GM21529 (cell line): ENCODE results near the gene EXOSC10.
"Not testable (repeated sequence)": the region's sequence is repeated elsewhere in the genome, so short reads cannot be mapped to it uniquely, and the experiment has no call there.

Experiments
- ATAC-seq: cut with Tn5 transposase; IDR thresholded peaks from one replicate; pipeline ENCODE4 v1.9.1; 2021; ENCODE audit not compliant: unreplicated experiment

EXOSC10 gene

DNA sequence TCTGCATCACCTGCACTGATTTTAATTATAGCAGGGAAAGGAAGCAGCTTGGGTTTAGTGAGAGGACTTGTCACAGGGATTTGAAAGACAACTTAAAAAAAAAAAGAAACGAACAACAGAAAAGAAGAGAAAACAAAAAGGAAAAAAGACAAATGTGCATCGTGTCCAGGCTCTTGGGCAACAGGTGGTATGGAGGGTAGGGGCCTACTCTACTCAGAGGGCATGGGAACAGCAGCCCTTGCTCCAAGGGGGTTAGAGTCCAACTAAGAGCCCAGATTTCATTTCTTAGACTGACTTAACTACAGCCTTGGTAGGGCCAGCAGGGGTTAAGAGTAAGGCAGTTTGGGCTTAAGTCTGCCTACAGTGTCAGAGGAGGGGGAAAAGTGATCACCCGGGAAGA, 15.3 kb upstream of the EXOSC10 start:
- no peak for ATAC-seq

DNA sequence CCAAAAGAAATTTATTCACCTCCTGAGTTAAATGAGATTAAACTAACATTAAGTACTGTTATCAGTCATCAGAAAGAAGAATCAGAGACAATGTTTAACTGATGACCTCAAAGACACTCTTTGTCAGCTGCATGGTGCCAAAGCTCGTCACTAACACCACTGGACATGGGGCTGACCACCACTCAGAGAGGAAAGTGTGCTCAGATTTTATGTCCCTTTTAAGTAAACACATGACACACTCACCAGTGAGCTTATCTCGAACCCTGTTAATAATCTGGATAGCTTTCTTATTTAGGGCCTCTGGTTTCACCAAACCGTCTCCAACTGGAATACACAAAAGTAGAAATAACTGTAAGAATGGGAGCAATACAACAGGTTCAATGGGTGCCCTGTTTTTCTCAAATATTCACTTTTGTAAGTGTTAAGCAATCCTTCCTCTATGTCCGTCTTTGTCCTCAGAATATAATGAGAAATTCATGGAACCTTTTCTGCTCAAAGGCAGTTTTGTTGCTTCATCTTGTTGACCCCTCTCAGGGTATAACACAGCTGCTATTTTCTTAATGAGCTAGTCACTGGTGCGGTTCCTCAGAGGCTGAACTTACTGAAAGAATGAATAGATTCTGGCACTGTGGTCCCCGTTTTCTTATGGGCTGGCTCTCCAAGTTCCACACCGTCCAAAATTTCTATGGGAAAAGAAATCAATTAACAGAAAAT, 9.5 kb upstream of the EXOSC10 start:
- ATAC-seq, result no peak

DNA sequence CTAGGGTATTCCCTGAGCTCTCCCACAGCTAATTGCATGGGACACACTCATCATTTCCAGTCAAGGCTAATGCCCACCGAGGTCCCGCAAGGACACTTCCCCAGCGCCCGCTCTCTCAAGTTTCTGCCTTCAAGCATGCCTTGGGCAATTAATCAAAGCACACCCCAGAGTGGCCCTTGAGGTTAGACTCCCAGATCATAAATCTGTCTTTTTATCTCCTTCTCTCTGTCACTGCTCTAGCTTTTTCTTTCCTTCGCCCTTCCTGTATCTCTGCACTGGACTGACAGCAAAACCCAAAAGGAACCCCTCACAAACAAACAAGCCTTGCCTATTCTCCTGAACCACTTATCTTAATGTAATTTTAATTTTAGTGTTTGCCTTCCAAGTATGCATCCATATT, 7.9 kb upstream of the EXOSC10 start:
- ATAC-seq, result no peak

DNA sequence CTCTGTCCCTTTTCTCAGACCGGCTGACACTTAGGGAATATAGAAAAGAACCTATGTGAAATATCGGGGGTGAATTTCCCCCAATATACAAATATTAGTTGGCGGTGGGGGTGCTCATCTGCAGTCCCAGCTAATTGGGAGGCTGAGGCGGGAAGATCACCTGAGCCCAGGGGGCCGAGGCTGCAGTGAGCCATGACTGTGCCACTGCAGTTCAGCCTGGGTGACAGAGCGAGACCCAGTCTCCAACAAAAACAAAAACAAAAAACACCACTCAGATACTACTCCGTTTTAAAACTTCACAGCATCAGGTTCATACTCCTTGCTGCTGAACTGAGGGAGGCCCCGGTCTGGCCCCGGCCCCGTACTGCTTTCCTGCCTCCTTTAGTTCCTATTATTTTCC, 5.9 kb upstream of the EXOSC10 start:
- no peak for ATAC-seq

DNA sequence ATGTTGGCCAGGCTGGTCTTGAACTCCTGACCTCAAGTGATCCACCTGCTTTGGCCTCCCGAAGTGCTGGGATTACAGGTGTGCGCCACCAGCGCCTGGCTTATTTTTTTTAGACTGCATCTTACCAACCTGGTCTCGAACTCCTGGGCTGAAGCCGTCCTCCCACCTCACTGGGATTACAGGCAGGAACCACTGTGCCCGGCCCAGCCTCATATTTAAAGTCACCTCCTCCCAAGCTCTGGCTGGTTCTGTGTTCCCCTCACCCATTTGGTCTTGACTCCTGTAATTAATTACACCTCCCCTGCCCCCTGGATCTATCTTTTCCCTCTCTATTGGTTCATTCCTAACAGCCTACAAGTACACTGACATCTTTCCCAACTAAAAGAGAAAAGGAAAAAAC, 1.7 kb upstream of the EXOSC10 start:
- no peak for ATAC-seq

DNA sequence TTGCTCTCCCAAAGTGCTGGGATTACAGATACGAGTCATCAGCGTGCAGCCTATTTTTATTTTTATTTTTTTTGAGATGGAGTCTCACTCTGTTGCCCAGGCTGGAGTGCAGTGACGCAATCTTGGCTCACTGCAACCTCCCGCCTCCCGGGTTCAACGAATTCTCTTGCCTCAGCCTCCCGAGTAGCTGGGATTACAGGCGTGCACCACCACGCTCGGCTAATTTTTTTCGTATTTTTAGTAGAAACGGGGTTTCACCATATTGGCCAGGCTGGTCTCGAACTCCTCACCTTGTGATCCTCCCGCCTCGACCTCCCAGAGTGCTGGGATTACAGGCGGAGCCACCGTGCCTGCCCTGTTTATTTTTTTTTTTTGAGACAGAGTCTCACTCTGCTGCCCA, 1.1 kb upstream of the EXOSC10 start:
- ATAC-seq, result not testable (repeated sequence)

DNA sequence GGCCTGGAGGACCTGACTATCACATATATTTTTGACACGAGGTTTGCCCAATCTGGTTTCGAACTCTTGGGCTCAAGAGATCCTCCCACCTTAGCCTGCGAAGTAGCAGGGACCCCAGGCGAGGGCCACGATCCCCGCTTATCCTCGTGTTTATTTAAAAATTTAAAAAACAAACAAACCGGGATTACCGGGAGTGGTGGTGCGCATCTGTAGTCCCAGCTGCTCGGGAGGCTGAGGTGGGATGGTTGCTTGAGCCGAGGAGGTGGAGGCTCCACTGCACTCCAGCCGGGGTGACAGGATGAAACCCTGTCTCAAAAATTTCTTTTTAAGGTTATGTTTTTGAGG, 452 bp upstream of the EXOSC10 start:
- ATAC-seq, result no peak

DNA sequence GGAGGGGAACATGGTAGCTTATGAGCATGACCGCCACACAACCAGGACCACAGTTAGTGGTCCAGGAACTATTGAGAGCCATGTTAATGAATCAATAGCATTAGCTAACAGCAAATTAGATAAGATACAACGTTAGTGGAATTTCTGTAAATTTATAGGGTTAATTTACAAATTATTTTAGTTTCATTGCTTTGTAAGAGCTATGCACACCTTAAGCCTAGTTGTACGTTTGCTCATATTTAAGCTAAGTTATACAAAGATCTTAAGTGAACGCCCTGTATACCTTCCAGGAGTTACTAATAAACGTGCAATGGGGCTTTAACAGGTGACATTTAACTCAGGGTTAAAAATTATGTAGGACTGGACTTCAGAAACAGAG, 749 bp downstream of the EXOSC10 start:
- ATAC-seq, result no peak

DNA sequence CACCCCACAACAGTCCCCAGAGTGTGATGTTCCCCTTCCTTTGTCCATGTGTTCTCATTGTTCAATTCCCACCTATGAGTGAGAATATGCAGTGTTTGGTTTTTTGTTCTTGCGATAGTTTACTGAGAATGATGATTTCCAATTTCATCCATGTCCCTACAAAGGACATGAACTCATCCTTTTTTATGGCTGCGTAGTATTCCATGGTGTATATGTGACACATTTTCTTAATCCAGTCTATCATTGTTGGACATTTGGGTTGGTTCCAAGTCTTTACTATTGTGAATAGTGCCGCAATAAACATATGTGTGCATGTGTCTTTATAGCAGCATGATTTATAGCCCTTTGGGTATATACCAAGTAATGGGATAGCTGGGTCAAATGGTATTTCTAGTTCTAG, 15.9 kb downstream of the EXOSC10 start:
- ATAC-seq, result not testable (repeated sequence)

DNA sequence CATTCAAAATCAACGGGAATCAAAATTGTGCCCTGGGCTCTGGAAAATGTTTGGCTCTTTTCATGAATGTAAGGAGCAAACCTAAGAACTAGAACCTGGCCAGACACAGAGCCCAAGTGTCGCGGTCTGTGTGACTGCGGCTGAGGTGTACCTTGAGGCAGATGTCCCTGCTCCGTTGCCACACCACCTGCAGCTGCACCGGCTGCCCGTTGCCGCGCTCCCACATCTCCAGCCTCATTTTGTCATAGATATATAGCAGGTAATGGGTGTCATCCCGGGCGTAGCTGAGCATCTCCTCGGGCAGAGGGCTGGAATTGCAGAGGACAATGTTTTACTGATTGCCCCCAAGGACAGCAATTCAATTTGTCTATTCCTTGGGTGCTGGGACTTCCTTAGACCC, 18.7 kb downstream of the EXOSC10 start:
- ATAC-seq, result no peak

DNA sequence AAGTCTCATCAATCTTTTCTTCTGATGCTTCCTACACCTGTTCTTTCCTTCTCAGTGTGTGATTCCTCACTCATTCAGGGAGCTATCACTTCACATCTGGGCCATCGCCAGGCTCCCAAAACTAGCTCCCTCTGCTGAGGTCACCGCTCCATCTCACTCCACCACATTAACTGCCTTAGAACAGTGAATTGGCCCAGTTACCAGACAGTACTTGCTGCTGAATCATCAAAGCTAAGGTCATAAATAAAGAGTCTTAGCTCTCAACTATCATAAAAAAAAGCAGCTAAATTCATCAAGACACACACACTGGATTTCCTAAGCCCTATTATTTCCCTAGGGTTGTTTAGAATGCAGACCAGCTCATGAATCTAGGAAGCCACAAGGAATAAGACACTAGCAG, 21.0 kb downstream of the EXOSC10 start:
- no peak for ATAC-seq

DNA sequence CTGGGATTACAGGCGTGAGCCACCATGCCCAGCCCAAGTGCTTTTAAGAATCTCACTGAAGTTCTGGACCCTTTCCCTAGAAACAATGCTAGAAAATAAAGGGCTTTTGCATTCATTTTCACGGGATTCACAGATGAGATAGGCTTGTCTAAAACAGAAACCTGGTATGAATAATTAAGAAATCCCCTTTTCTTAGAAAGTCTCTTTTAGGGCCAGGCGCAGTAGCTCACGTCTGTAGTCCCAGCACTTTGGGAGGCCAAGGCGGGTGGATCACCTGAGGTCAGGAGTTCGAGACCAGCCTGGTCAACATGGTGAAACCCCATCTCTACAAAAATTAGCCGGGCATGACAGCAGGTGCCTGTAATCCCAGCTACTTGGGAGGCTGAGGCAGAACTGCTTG, 26.3 kb downstream of the EXOSC10 start:
- ATAC-seq, result not testable (repeated sequence)

DNA sequence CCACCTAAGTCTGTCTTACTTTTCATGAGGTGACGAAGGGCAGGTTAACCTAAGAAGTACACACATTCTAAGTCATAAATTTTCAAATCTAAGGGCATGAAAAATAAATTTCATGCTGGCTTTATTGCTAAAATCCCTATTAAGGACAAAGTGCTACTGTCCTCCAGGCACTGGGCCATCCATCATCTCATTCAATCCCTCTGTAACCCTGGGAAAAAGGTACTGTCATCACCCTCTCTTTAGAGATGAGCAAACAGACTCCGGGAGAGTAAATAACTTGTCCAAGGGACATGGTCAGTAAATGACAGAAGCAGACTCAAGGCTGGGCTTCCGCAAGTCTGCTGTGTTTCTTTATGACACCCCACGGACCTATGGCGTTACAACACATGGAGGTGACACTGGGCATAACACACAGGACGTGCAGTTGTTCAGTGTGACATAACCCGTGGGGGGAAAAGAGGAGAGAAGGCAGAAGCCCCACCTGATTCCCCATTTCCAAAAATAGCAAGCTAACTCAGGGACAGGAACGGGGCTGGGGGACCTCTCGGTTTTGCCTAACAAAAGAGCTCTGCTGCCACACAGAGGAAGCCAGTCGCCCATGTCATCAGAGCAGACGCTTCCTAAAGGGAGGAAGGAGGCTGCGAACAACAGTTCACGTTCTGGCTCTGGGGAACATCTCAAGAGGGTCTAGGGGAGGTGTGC, 27.3 kb downstream of the EXOSC10 start:
- ATAC-seq, result no peak

DNA sequence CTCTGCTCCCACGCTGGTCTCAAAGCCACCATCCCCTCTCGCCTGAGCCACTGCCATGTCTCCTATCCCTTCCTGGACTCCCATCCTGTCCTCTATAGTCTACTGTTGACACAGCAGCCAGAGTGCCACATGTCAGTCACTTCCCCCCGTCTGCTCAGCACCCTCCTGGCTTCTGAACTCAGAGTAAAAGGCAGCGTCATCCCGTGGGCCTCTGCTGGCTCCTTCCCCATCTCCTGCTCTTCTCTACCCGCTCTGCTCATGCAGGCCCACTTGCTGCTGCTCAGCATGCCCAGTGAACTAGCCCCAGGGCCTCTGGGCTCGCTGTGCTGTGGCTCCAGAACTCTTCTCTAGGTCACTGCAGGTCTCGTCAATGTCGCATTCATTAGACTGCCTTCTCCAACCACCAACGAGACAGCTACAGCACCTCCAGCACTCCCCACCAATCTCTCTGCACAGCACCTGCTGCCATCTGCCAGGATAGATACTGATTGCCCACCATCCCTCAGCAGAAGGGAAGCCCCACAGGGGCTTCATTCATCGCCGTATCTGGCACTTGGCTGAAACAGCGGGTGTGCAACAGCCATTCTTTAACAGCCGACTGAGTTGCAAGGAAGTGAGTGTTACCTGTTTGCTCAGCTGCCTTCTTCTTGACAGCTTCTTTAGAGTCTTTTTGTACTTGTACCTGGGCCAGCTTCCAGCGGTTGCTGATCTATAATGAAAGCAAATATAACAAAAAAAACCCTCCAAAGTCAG, 28.0 kb downstream of the EXOSC10 start:
- no peak for ATAC-seq

DNA sequence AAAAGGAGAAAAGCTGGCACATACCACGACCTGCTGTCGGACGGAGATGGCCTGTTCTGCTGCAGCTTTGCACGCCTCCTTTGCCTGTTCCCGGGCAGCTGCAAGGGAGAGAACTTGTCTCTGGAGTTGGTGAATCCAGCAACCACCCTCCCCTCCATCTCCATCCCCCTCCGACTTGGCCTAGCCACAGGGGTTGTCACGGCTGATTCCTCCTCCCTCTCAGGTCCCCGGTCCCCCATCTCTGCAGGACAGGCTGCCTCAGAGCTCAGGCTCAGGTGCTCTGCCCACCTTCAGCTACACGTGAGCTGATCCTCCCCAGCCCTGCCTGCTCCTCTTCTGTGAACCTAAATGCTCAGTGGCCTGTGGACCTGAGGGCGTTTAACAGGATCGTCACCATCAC, 28.8 kb downstream of the EXOSC10 start:
- no peak for ATAC-seq

DNA sequence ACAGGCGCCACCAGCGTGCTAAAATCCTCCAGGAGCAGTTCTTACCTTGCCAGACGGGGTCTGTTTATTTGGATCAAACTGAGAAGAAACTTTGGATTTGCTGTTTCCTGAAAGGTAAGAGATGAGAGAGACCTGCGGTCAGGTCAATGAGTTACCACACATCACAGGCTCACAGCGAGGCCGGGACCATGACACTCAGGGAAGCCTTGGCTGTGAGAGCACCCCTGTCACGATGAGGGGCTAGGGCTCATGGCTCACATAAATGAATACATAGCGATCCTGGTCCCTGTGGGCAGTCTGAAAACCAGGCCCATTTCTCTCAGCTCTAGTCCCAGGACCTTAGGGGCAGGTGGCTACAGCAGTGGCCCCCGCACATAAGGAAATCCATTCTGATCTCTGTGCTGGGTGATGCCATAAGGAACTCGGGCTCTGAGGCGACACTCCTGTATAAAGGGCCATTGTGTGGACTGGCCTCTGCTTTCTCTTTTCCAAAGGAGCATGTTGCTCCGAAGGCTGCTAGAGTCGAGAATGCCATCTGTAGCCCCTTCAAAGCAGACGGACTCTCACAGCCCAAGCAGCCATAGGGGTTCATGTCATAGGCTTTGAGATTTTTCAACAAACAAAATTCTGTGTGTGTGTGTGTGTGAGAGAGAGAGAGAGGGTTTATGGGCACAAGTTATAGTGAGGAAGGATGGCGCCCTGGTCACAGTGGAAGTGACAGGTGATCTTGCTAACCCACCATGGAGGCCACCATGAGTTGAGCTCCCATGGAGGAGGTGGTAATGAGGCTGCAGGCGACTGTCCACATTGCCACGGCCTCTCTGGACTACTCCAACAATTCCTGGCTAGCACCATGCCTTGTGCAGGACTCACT, 30.8 kb downstream of the EXOSC10 start:
- no peak for ATAC-seq

DNA sequence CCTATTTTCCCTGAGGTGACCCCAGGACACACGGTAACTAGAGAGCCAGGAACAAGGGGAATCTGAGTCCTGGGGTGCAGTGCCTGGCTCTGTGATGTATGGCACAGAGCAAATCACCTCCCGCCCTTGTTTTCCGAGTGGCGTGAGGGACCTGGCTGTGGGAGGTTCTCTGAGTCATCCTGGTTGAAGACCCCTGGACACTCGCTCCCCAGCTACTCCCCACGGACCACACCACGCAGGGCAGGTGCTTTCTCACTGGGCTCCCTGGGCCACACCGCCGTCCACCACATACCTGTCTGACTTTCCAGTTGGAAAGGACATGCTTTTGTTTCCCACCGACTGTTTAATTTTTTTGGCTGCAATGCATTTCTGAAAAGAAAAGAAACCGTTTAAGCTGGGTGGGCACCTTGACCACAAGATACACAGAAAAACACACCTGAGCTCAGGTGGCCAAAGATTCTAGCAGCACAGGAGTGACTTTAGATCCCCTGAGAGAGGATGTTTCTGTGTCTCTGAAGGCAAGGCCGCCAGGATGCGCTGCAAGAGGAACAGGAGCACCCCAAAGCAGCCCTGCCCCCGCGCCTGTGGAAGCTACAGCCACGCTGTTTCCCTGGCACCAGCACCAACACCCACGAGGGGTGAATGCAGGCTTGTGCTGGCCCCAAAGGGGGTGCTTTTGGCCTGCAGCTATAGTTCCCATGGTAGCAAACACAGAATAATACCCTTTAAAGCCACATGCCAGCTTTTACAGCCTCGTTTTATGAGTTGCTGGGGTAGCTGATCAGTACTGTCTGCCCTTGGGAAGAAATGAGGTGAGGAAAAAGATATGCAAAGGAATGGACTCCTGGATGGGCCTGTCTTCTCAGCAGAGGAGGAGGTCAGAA, 31.7 kb downstream of the EXOSC10 start:
- ATAC-seq, result no peak

DNA sequence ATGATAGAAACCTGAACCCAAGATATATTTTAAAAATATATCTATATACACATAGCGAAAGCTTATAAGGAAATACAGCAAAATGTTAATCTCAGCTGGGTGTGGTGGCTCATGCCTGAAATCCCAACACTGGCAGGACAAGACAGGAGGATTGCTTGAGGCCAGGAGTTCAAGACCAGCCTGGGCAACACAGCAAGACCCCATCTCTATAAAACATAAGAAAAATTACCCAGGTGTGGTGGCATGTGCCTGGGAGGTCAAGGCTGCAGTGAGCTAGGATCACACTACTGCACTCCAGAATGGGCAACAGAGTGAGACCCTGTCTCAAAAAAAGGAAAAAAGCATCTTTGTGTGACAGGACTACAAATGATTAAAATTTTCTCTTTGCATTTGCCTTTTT, 33.9 kb downstream of the EXOSC10 start:
- ATAC-seq, result no peak

DNA sequence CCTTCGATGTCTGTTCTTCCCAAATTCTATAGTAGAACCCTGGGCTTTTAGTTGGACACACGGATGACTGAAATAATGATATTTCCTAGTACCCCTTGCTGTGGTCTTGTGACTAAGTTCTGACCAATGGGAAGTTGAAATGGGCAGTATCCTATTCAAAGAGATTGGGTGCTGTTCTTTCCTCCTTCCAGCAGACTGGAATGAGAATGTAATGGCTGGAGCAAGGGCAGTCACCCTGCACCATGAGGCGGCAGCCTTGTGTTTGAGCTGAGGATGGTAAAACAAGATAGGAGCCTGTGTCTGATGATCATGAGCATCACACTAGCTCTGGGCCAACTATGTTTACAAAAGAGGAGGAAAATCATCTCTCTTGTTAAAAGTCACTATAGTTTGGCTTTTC, 34.7 kb downstream of the EXOSC10 start:
- ATAC-seq, result no peak

DNA sequence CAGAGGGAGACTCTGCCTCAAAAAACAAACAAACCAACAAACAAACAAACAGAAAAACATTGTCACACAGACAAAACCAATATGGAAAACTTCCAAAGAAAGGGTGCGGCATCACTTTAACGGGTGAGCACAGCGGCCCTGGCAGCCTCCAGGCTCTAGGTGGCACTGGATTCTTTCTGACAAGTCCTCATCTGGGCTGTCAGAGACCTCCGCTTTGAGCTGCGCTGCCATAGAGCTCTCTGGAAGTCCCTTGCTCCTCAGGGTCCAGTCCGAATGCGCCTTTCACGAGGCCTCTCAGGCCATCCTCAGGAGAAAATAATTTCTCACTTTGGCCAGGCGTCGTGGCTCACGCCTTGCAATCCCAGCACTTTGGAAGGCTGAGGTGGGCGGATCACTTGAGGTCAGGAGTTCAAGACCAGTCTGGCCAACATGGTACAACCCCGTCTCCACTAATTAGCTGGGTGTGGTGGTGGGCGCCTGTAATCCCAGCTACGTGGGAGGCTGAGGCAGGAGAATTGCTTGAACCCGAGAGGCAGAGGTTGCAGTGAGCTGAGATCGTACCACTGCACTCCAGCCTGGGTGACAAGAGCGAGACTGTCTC, 35.6 kb downstream of the EXOSC10 start:
- not testable (repeated sequence) for ATAC-seq
